Loucy (cell line): ENCODE data around the gene SH3PXD2A.

ENCODE experiments used
- H2AFZ ChIP-seq: fragments of 200-600 bp; sonication (generic); 2 replicates; pipeline ENCODE4 v1.6.0; 2016; ENCODE audit warnings: antibody characterized with exemption, mild to moderate bottlenecking, low read length, moderate library complexity
- H3F3A ChIP-seq: fragments of 200-600 bp; 2 replicates; pipeline ENCODE4 v1.6.0; 2016; ENCODE audit warnings: antibody characterized with exemption, low read depth, mild to moderate bottlenecking
- H3K27me3 ChIP-seq: fragments of 200-600 bp; sonication (generic); 2 replicates; pipeline ENCODE4 v1.6.1; 2014; ENCODE audit warnings: low read length, mild to moderate bottlenecking; ENCODE audit not compliant: insufficient read depth, poor library complexity, severe bottlenecking
- H3K36me3 ChIP-seq: fragments of 200-600 bp; sonication (generic); 2 replicates; pipeline ENCODE4 v1.6.1; 2016; ENCODE audit warnings: low read length; ENCODE audit not compliant: insufficient read depth
- H3K4me1 ChIP-seq: fragments of 200-600 bp; sonication (generic); 2 replicates; pipeline ENCODE4 v1.5.1; 2014; ENCODE audit warnings: low read length, mild to moderate bottlenecking; ENCODE audit not compliant: insufficient read depth, poor library complexity, severe bottlenecking
- H3K4me2 ChIP-seq: fragments of 200-600 bp; sonication (generic); 2 replicates; pipeline ENCODE4 v1.6.0; 2014; ENCODE audit warnings: antibody characterized with exemption, low read length, low read depth, mild to moderate bottlenecking; ENCODE audit not compliant: poor library complexity, severe bottlenecking
- H3K4me3 ChIP-seq: fragments of 200-600 bp; sonication (generic); 2 replicates; pipeline ENCODE4 v1.5.1; 2014; ENCODE audit warnings: low read length, mild to moderate bottlenecking, mixed read lengths; ENCODE audit not compliant: poor library complexity, severe bottlenecking
- H3K79me2 ChIP-seq: fragments of 200-600 bp; sonication (generic); 2 replicates; pipeline ENCODE4 v1.6.1; 2014; ENCODE audit warnings: low read length; ENCODE audit not compliant: insufficient read depth
- H3K9ac ChIP-seq: fragments of 200-600 bp; sonication (generic); 2 replicates; pipeline ENCODE4 v1.6.0; 2014; ENCODE audit warnings: mild to moderate bottlenecking, low read depth, low read length, moderate library complexity; ENCODE audit not compliant: poor library complexity, severe bottlenecking
- H3K9me2 ChIP-seq: fragments of 200-600 bp; sonication (generic); replicated peaks from 2 replicates; pipeline ENCODE4 v1.6.1; 2016; ENCODE audit warnings: low read depth, low read length, mixed read lengths
- H3K9me3 ChIP-seq: fragments of 200-600 bp; sonication (generic); 2 replicates; pipeline ENCODE4 v1.6.1; 2014; ENCODE audit warnings: mild to moderate bottlenecking, antibody characterized with exemption, low read length, low read depth; ENCODE audit not compliant: insufficient read depth
- H4K20me1 ChIP-seq: fragments of 200-600 bp; sonication (generic); 2 replicates; pipeline ENCODE4 v1.6.0; 2014; ENCODE audit warnings: antibody characterized with exemption, low read length, mild to moderate bottlenecking; ENCODE audit not compliant: insufficient read depth, poor library complexity, severe bottlenecking
- EZH2phosphoT487 ChIP-seq: fragments of 200-600 bp; IDR thresholded peaks from 2 replicates; pipeline ENCODE4 v1.6.1; 2018; ENCODE audit warnings: antibody characterized with exemption, mild to moderate bottlenecking, moderate library complexity, borderline replicate concordance
- TF ChIP-seq, protein P1 (sequence below): fragments of 200-600 bp; sonication (generic); conservative IDR thresholded peaks from 2 replicates; pipeline ENCODE4 v1.5.1; 2014; ENCODE audit warnings: mild to moderate bottlenecking, antibody characterized with exemption, low read length

The SH3PXD2A gene

GRCh38 chr10:103805781-103806180 lies 49.6 kb downstream of the SH3PXD2A start:
- TF ChIP-seq EZH2phosphoT487 = no peak
- TF ChIP-seq, protein P1, sequence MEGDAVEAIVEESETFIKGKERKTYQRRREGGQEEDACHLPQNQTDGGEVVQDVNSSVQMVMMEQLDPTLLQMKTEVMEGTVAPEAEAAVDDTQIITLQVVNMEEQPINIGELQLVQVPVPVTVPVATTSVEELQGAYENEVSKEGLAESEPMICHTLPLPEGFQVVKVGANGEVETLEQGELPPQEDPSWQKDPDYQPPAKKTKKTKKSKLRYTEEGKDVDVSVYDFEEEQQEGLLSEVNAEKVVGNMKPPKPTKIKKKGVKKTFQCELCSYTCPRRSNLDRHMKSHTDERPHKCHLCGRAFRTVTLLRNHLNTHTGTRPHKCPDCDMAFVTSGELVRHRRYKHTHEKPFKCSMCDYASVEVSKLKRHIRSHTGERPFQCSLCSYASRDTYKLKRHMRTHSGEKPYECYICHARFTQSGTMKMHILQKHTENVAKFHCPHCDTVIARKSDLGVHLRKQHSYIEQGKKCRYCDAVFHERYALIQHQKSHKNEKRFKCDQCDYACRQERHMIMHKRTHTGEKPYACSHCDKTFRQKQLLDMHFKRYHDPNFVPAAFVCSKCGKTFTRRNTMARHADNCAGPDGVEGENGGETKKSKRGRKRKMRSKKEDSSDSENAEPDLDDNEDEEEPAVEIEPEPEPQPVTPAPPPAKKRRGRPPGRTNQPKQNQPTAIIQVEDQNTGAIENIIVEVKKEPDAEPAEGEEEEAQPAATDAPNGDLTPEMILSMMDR = no peak
- Histone ChIP-seq H3K4me3 (no peak overlapping the region), H2AFZ (no peak overlapping the region), H3K9me2 (no peaks in the 10 kb centered on the region), H3K36me3 (no peaks in the 10 kb centered on the region), H3K4me1 (peaks cover 38% of the 10 kb centered on the region), H3K9me3 (no peaks in the 10 kb centered on the region), H4K20me1 (no peaks in the 10 kb centered on the region), H3F3A (no peaks in the 10 kb centered on the region), H3K9ac (no peak overlapping the region), H3K27me3 (no peaks in the 10 kb centered on the region), H3K4me2 (no peak overlapping the region), H3K79me2 (peaks cover 12% of the 10 kb centered on the region; the same call in 1 of the 2 replicates)

DNA sequence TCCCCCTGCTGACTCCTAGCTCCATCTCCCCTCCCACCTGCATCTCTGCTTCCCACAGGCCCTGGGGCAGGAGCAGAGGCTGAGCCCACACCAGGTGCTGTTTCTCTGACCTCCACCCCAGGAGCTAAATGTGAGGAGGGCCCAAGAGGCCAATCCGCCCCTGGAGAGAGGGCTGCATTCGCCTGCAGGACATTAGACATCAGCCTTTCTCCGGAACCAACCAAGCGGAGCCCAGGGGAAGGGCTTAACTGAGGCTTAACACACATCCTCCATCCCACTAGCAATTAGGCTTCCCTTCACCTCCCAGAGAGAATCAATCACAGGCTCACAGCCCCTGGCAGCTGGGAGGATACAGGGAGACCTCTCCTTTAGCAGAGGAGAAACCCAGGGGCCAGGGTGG lies 50.5 kb downstream of the SH3PXD2A start:
- TF ChIP-seq, protein P1 = no peak
- TF ChIP-seq EZH2phosphoT487 = no peak
- H3K27me3 ChIP-seq = no peaks in the 10 kb centered on the region
- H3K9me3 ChIP-seq = no peaks in the 10 kb centered on the region
- H3K4me1 ChIP-seq = peaks cover 39% of the 10 kb centered on the region
- no peak overlapping the region for H3K9ac ChIP-seq
- no peak overlapping the region for H3K4me3 ChIP-seq
- peaks cover 12% of the 10 kb centered on the region; the same call in 1 of the 2 replicates for H3K79me2 ChIP-seq
- H3K36me3 ChIP-seq = 0 out of 2 replicates have a peak, but pooled peaks cover 4% of the 10 kb centered on the region
- H4K20me1 ChIP-seq = no peaks in the 10 kb centered on the region
- no peaks in the 10 kb centered on the region for H3K9me2 ChIP-seq
- no peak overlapping the region for H2AFZ ChIP-seq
- H3K4me2 ChIP-seq = no peak overlapping the region
- no peaks in the 10 kb centered on the region for H3F3A ChIP-seq

DNA sequence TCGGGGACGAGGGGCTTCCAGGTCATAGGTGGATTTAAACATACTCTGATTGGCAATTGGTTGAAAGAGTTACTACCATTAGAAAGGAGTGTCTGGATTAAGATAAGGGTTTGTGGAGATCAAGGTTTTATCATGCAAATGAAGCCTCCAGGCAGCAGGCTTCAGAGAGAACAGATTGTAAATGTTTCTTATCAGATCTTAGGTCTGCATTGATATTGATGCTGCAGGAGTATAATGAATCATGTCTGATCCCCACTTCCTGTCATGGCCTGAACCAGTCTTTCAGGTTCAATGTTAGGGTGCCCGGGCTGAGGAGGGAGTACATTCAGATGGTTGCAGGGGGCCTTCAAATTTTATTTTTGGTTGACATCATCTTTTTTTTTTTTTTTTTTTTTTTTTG lies 51.4 kb downstream of the SH3PXD2A start:
- Histone ChIP-seq H4K20me1 (no peaks in the 10 kb centered on the region), H3K9ac (no peak overlapping the region), H3K27me3 (no peaks in the 10 kb centered on the region), H3K79me2 (peaks cover 12% of the 10 kb centered on the region; the same call in 1 of the 2 replicates), H3F3A (no peaks in the 10 kb centered on the region), H3K4me3 (no peak overlapping the region), H2AFZ (no peak overlapping the region), H3K4me2 (peak overlapping the region; percentile 13), H3K4me1 (peaks cover 39% of the 10 kb centered on the region), H3K9me3 (no peaks in the 10 kb centered on the region), H3K36me3 (peaks cover 11% of the 10 kb centered on the region; the same call in 1 of the 2 replicates), H3K9me2 (no peaks in the 10 kb centered on the region)
- no peak for TF ChIP-seq EZH2phosphoT487
- TF ChIP-seq, protein P1 = no peak
